ENCODE results near the gene USP13.
"Not testable (repeated sequence)": the region's sequence is repeated elsewhere in the genome, so short reads cannot be mapped to it uniquely, and the experiment has no call there.

The USP13 gene

GRCh38 chr3:179655236-179655635 lies 2.4 kb downstream of the USP13 start:
- DNase-seq = no peak

GRCh38 chr3:179658606-179659005 lies 5.8 kb downstream of the USP13 start:
- DNase-seq = no peak

GRCh38 chr3:179660872-179661271 lies 8.0 kb downstream of the USP13 start:
- DNase-seq = no peak

GRCh38 chr3:179661777-179662176 lies 8.9 kb downstream of the USP13 start:
- DNase-seq = no peak

- DNase-seq = no peak
Measured at GRCh38 chr3:179663093-179663492, 10.3 kb downstream of the USP13 start.

GRCh38 chr3:179666030-179666429 lies 13.2 kb downstream of the USP13 start:
- no peak for DNase-seq

GRCh38 chr3:179666436-179667035 lies 13.7 kb downstream of the USP13 start:
- DNase-seq = no peak

GRCh38 chr3:179668429-179668828 lies 15.6 kb downstream of the USP13 start:
- DNase-seq = no peak

GRCh38 chr3:179670311-179670710 lies 17.5 kb downstream of the USP13 start:
- no peak for DNase-seq

- DNase-seq = no peak
Measured at GRCh38 chr3:179671309-179671708, 18.5 kb downstream of the USP13 start.

- no peak for DNase-seq
Measured at GRCh38 chr3:179671747-179672242, 19.0 kb downstream of the USP13 start.

- DNase-seq = no peak
Measured at GRCh38 chr3:179672918-179673317, 20.1 kb downstream of the USP13 start.

- DNase-seq = no peak
Measured at GRCh38 chr3:179673523-179673922, 20.7 kb downstream of the USP13 start.

GRCh38 chr3:179676081-179676480 lies 23.2 kb downstream of the USP13 start:
- DNase-seq = no peak

GRCh38 chr3:179677884-179678283 lies 25.0 kb downstream of the USP13 start:
- no peak for DNase-seq

GRCh38 chr3:179681492-179682263 lies 28.8 kb downstream of the USP13 start:
- DNase-seq = no peak

GRCh38 chr3:179682426-179683080 lies 29.7 kb downstream of the USP13 start:
- no peak for DNase-seq

GRCh38 chr3:179683286-179683685 lies 30.4 kb downstream of the USP13 start:
- DNase-seq = not testable (repeated sequence)

- no peak for DNase-seq
Measured at GRCh38 chr3:179687967-179688535, 35.2 kb downstream of the USP13 start.

GRCh38 chr3:179688850-179689249 lies 36.0 kb downstream of the USP13 start:
- no peak for DNase-seq

- no peak for DNase-seq
Measured at GRCh38 chr3:179694731-179695130, 41.9 kb downstream of the USP13 start.

GRCh38 chr3:179695672-179696313 lies 43.0 kb downstream of the USP13 start:
- DNase-seq = no peak

GRCh38 chr3:179697736-179698332 lies 45.0 kb downstream of the USP13 start:
- DNase-seq = no peak
